Measurements from ENCODE around the gene ALKBH5. TPM values are rescaled to one million over a fixed set of nuclear protein-coding genes. Genes with fewer than 3 reads are reported as not detected.

ALKBH5 gene
- polyA plus RNA-seq, 2 of the 4 experiments (the other 2 are of a cell fraction): 57.9 to 105 TPM

- no peak for FAIRE-seq
Measured at GRCh38 chr17:18205861-18206260, 22.2 kb downstream of the ALKBH5 start.

GRCh38 chr17:18206962-18207361 lies 23.3 kb downstream of the ALKBH5 start:
- ChIA-PET POLR2A (no interaction called here), CTCF (interaction anchor here (1.5 to 13.0 kb wide), 3 partner anchors 11 to 19 kb away, joined by 3 to 106 read pairs (median 9); no protein-coding TSS in a partner anchor)
- TF ChIP-seq RCOR1 (IDR thresholded peaks at IDR 0.05; ENCODE audit: low read depth, low read length): no peak
- TF ChIP-seq TFCP2L1 (CRISPR knock-in tag; IDR thresholded peaks at IDR 0.05): no peak
- no peak for TF ChIP-seq FOSL2 (IDR thresholded peaks at IDR 0.05)
- TF ChIP-seq FOSL2 (CRISPR knock-in tag; IDR thresholded peaks at IDR 0.05): no peak
- TF ChIP-seq HES2 (IDR thresholded peaks at IDR 0.05): no peak
- no peak for TF ChIP-seq HDAC2 (IDR thresholded peaks at IDR 0.05)
- no peak for TF ChIP-seq JUNB (IDR thresholded peaks at IDR 0.05)
- TF ChIP-seq MAFK (IDR thresholded peaks at IDR 0.05; ENCODE audit: partially characterized antibody): no peak
- TF ChIP-seq POLR2AphosphoS2 (conservative IDR thresholded peaks at IDR 0.05; ENCODE audit: low read length): no peak
- TF ChIP-seq PBX3 (IDR thresholded peaks at IDR 0.05): no peak
- no peak for TF ChIP-seq MAX (IDR thresholded peaks at IDR 0.05)
- no peak for TF ChIP-seq NPAS2 (CRISPR knock-in tag; IDR thresholded peaks at IDR 0.05; ENCODE audit: borderline replicate concordance)
- TF ChIP-seq ESRRA (IDR thresholded peaks at IDR 0.05; ENCODE audit: borderline replicate concordance, low read length): no peak
- TF ChIP-seq JUN (IDR thresholded peaks at IDR 0.05): no peak
- no peak for TF ChIP-seq PHF8 (IDR thresholded peaks at IDR 0.05; ENCODE audit: borderline replicate concordance, low read depth)
- TF ChIP-seq RAD21 (conservative IDR thresholded peaks at IDR 0.05 in 1 of 2, IDR thresholded peaks at IDR 0.05 in 1 of 2): no peak
- TF ChIP-seq TP53 (CRISPR knock-in tag; IDR thresholded peaks at IDR 0.05): no peak
- no peak for TF ChIP-seq FOSB (CRISPR knock-in tag; IDR thresholded peaks at IDR 0.05)
- no peak for TF ChIP-seq E2F6 (IDR thresholded peaks at IDR 0.05; ENCODE audit: borderline replicate concordance, low read depth)
- TF ChIP-seq KDM1A (IDR thresholded peaks at IDR 0.05; ENCODE audit: low read depth): no peak
- no peak for TF ChIP-seq EP300 (IDR thresholded peaks at IDR 0.05)
- DNase-seq (ENCODE audit: low read depth in 1 of 2, low spot score in 1 of 2) (no peak), FAIRE-seq (no peak), ATAC-seq (no peak)
- no peak overlapping the region for H3K4me3 ChIP-seq
- no peak overlapping the region for H3K4me2 ChIP-seq
- H3K27ac ChIP-seq: no peak overlapping the region
- peaks cover 14% of the 10 kb centered on the region for H3K4me1 ChIP-seq
- no peaks in the 10 kb centered on the region for H3K9me3 ChIP-seq

More at GRCh38 chr17:18205861-18206260, 22.2 kb downstream of the ALKBH5 start:
- TF ChIP-seq PBX3 (IDR thresholded peaks at IDR 0.05): no peak
- TF ChIP-seq MYC (IDR thresholded peaks at IDR 0.05; ENCODE audit: borderline replicate concordance, low read length): no peak
- TF ChIP-seq EHF (CRISPR knock-in tag; IDR thresholded peaks at IDR 0.05): no peak
- no peak for TF ChIP-seq PHF8 (IDR thresholded peaks at IDR 0.05; ENCODE audit: borderline replicate concordance, low read depth)
- TF ChIP-seq HEYL (CRISPR knock-in tag; IDR thresholded peaks at IDR 0.05): no peak
- no peak for TF ChIP-seq CHD4 (IDR thresholded peaks at IDR 0.05; ENCODE audit: borderline replicate concordance)
- TF ChIP-seq KDM1A (IDR thresholded peaks at IDR 0.05; ENCODE audit: low read depth): no peak
- no peak for TF ChIP-seq CBX8 (IDR thresholded peaks at IDR 0.05)
- no peak for TF ChIP-seq CBX2 (IDR thresholded peaks at IDR 0.05; ENCODE audit: borderline replicate concordance, low read depth)
- TF ChIP-seq MAFK (IDR thresholded peaks at IDR 0.05; ENCODE audit: partially characterized antibody): no peak
- TF ChIP-seq HDAC2 (IDR thresholded peaks at IDR 0.05): no peak
- TF ChIP-seq RFX5 (IDR thresholded peaks at IDR 0.05): no peak
- TF ChIP-seq MAZ (IDR thresholded peaks at IDR 0.05; ENCODE audit: borderline replicate concordance, low read depth, low read length): no peak
- TF ChIP-seq RAD21 (conservative IDR thresholded peaks at IDR 0.05 in 1 of 2, IDR thresholded peaks at IDR 0.05 in 1 of 2): no peak
- no peak for TF ChIP-seq E2F6 (IDR thresholded peaks at IDR 0.05; ENCODE audit: borderline replicate concordance, low read depth)
- ChIA-PET POLR2A (interaction anchor here (0.7 kb wide), 1 partner anchor 10 kb away, joined by 4 read pairs; no protein-coding TSS in a partner anchor), CTCF (interaction anchor here (0.6 to 13.0 kb wide), 4 partner anchors 12 to 62 kb away, joined by 3 to 106 read pairs (median 6); no protein-coding TSS in a partner anchor)
- Histone ChIP-seq H3K9me3 (no peaks in the 10 kb centered on the region), H3K4me3 (no peak overlapping the region), H3K4me1 (peaks cover 14% of the 10 kb centered on the region), H3K27ac (no peak overlapping the region), H3K4me2 (no peak overlapping the region)
- 96% methylated on average over 2 of the region's 2 CpGs for WGBS (ENCODE audit: missing lambda C conversion rate)
- ATAC-seq: no peak
- DNase-seq (ENCODE audit: low read depth in 1 of 2, low spot score in 1 of 2): no peak
